SK-N-SH treated with all-trans-retinoic acid at 6 μM for 48 hours (cell line): Measurements from ENCODE around the gene SOCS3.

ENCODE experiments used
- ATAC-seq: fragments of 200-7000 bp; cut with Tn5 transposase; 3 replicates; pipeline ENCODE4 v1.9.1; 2020; ENCODE audit warnings: mild to moderate bottlenecking, moderate library complexity
- ARNTL ChIP-seq: fragments of 450-650 bp; formaldehyde crosslinking; IDR thresholded peaks from 2 replicates; pipeline ENCODE4 v1.5.0; 2020; ENCODE audit warnings: low read depth, mild to moderate bottlenecking, moderate library complexity, borderline replicate concordance
- BACH2 ChIP-seq: fragments of 250-450 bp; sonication (Bioruptor Pico); IDR thresholded peaks from 2 replicates; pipeline ENCODE4 v1.9.0; 2021; ENCODE audit warnings: mild to moderate bottlenecking, borderline replicate concordance
- CREB5 ChIP-seq: fragments of 250-450 bp; sonication (Bioruptor Pico); IDR thresholded peaks from 2 replicates; pipeline ENCODE4 v1.5.1; 2020; ENCODE audit warnings: low read depth, mild to moderate bottlenecking, moderate library complexity
- CSDC2 ChIP-seq: fragments of 250-450 bp; sonication (Bioruptor Pico); IDR thresholded peaks from 2 replicates; pipeline ENCODE4 v1.5.0; 2020; ENCODE audit warnings: mild to moderate bottlenecking, moderate library complexity
- CSRNP3 ChIP-seq: fragments of 250-450 bp; sonication (Bioruptor Pico); IDR thresholded peaks from 2 replicates; pipeline ENCODE4 v1.5.1; 2021; ENCODE audit warnings: mild to moderate bottlenecking, moderate library complexity
- ESRRG ChIP-seq: fragments of 250-450 bp; sonication (Bioruptor Pico); IDR thresholded peaks from 2 replicates; pipeline ENCODE4 v1.6.1; 2021; ENCODE audit warnings: mild to moderate bottlenecking
- GLIS3 ChIP-seq: fragments of 250-450 bp; sonication (Bioruptor Pico); IDR thresholded peaks from 2 replicates; pipeline ENCODE4 v1.5.0; 2020; ENCODE audit warnings: mild to moderate bottlenecking, moderate library complexity
- ISL1 ChIP-seq: fragments of 250-450 bp; sonication (Bioruptor Pico); IDR thresholded peaks from 2 replicates; pipeline ENCODE4 v2.1.2; 2022; ENCODE audit warnings: mild to moderate bottlenecking, moderate library complexity
- OSR1 ChIP-seq: fragments of 250-450 bp; sonication (Bioruptor Pico); IDR thresholded peaks from 2 replicates; pipeline ENCODE4 v1.8.0; 2022; ENCODE audit warnings: moderate library complexity, mild to moderate bottlenecking, inconsistent platforms
- PATZ1 ChIP-seq: fragments of 250-450 bp; sonication (Bioruptor Pico); IDR thresholded peaks from 2 replicates; pipeline ENCODE4 v1.8.0; 2020; ENCODE audit warnings: mild to moderate bottlenecking, moderate library complexity, borderline replicate concordance
- POU6F1 ChIP-seq: fragments of 250-450 bp; sonication (Bioruptor Pico); IDR thresholded peaks from 2 replicates; pipeline ENCODE4 v1.8.0; 2021; ENCODE audit warnings: low read depth, mild to moderate bottlenecking, moderate library complexity, borderline replicate concordance
- PPARA ChIP-seq: fragments of 250-450 bp; sonication (Bioruptor Pico); IDR thresholded peaks from 2 replicates; pipeline ENCODE4 v1.5.0; 2020; ENCODE audit warnings: mild to moderate bottlenecking, borderline replicate concordance
- RARB ChIP-seq: fragments of 250-450 bp; sonication (Bioruptor Pico); IDR thresholded peaks from 2 replicates; pipeline ENCODE4 v1.8.0; 2021; ENCODE audit warnings: mild to moderate bottlenecking, moderate library complexity
- SNAI2 ChIP-seq: fragments of 250-450 bp; sonication (Bioruptor Pico); IDR thresholded peaks from 2 replicates; pipeline ENCODE4 v1.5.0; 2020; ENCODE audit warnings: mild to moderate bottlenecking, moderate library complexity
- TCF4 ChIP-seq: fragments of 250-450 bp; sonication (Bioruptor Pico); IDR thresholded peaks from 2 replicates; pipeline ENCODE4 v1.8.0; 2021; ENCODE audit warnings: mild to moderate bottlenecking, moderate library complexity, borderline replicate concordance
- TOX ChIP-seq: fragments of 250-450 bp; sonication (Bioruptor Pico); IDR thresholded peaks from 2 replicates; pipeline ENCODE4 v1.8.0; 2021; ENCODE audit warnings: mild to moderate bottlenecking, moderate library complexity, borderline replicate concordance
- TSHZ2 ChIP-seq: fragments of 250-450 bp; sonication (Bioruptor Pico); IDR thresholded peaks from 2 replicates; pipeline ENCODE4 v1.5.0; 2020; ENCODE audit warnings: mild to moderate bottlenecking, moderate library complexity
- ZC3H10 ChIP-seq: fragments of 250-450 bp; sonication (Bioruptor Pico); IDR thresholded peaks from 2 replicates; pipeline ENCODE4 v1.5.1; 2021; ENCODE audit warnings: mild to moderate bottlenecking, moderate library complexity
- ZFP3 ChIP-seq: fragments of 250-450 bp; sonication (Bioruptor Pico); IDR thresholded peaks from 2 replicates; pipeline ENCODE4 v1.5.0; 2020; ENCODE audit warnings: mild to moderate bottlenecking, moderate library complexity
- ZNF565 ChIP-seq: fragments of 450-650 bp; formaldehyde crosslinking; conservative IDR thresholded peaks from 2 replicates; pipeline ENCODE4 v1.5.0; 2020; ENCODE audit warnings: low read depth, mild to moderate bottlenecking, moderate library complexity
- ZNF70 ChIP-seq: fragments of 450-650 bp; formaldehyde crosslinking; IDR thresholded peaks from 2 replicates; pipeline ENCODE4 v1.5.0; 2020; ENCODE audit warnings: mild to moderate bottlenecking, moderate library complexity
- ZNF8 ChIP-seq: fragments of 450-650 bp; formaldehyde crosslinking; IDR thresholded peaks from 2 replicates; pipeline ENCODE4 v1.5.0; 2020; ENCODE audit warnings: mild to moderate bottlenecking, moderate library complexity

SOCS3 gene

GRCh38 chr17:78395155-78395554 lies 35.3 kb upstream of the SOCS3 start:
- TF ChIP-seq BACH2 (CRISPR knock-in tag) (no peak), ZFP3 (CRISPR knock-in tag) (no peak), ZNF565 (CRISPR knock-in tag) (no peak), ESRRG (CRISPR knock-in tag) (no peak), OSR1 (no peak), ZC3H10 (CRISPR knock-in tag) (no peak), SNAI2 (CRISPR knock-in tag) (no peak)
- no peak for ATAC-seq

- no peak for TF ChIP-seq ZNF70 (CRISPR knock-in tag)
- TF ChIP-seq PATZ1 (CRISPR knock-in tag) = no peak
- no peak for TF ChIP-seq TSHZ2
- no peak for TF ChIP-seq ISL1 (CRISPR knock-in tag)
- TF ChIP-seq GLIS3 (CRISPR knock-in tag) = no peak
- TF ChIP-seq ZFP3 (CRISPR knock-in tag) = no peak
- TF ChIP-seq CSDC2 = no peak
- TF ChIP-seq ZC3H10 (CRISPR knock-in tag) = no peak
- no peak for TF ChIP-seq TOX (CRISPR knock-in tag)
- TF ChIP-seq OSR1 = no peak
- TF ChIP-seq BACH2 (CRISPR knock-in tag) = no peak
- TF ChIP-seq ARNTL (CRISPR knock-in tag) = no peak
- TF ChIP-seq SNAI2 (CRISPR knock-in tag) = no peak
- TF ChIP-seq CREB5 = no peak
- ATAC-seq = no peak
Observed at GRCh38 chr17:78394209-78394608, 34.3 kb upstream of the SOCS3 start.

GRCh38 chr17:78393575-78393974 lies 33.7 kb upstream of the SOCS3 start:
- no peak for ATAC-seq
- TF ChIP-seq BACH2 (CRISPR knock-in tag) (no peak), TCF4 (no peak), OSR1 (no peak)

GRCh38 chr17:78392295-78392694 lies 32.4 kb upstream of the SOCS3 start:
- TF ChIP-seq CSRNP3 = no peak
- TF ChIP-seq, all 23 proteins: peak for 0
- no peak for ATAC-seq

GRCh38 chr17:78391843-78392242 lies 32.0 kb upstream of the SOCS3 start:
- peak; percentile 71 for ATAC-seq
- TF ChIP-seq CSDC2 = no peak
- TF ChIP-seq CREB5 = no peak
- TF ChIP-seq RARB = no peak
- no peak for TF ChIP-seq ZNF8
- TF ChIP-seq ESRRG (CRISPR knock-in tag) = no peak
- TF ChIP-seq TCF4 = no peak
- no peak for TF ChIP-seq PATZ1 (CRISPR knock-in tag)
- no peak for TF ChIP-seq ZNF565 (CRISPR knock-in tag)
- no peak for TF ChIP-seq ZNF70 (CRISPR knock-in tag)
- no peak for TF ChIP-seq BACH2 (CRISPR knock-in tag)
- no peak for TF ChIP-seq ZFP3 (CRISPR knock-in tag)
- TF ChIP-seq POU6F1 (CRISPR knock-in tag) = no peak
- no peak for TF ChIP-seq GLIS3 (CRISPR knock-in tag)
- TF ChIP-seq ISL1 (CRISPR knock-in tag) = no peak; the same call in 1 of the 2 replicates
- TF ChIP-seq PPARA = no peak
